ELF-1 (cell line): ENCODE measurements around the gene FAF2.

Experiments used
- DNase-seq: peaks from one replicate; pipeline ENCODE4 v3.0.0-alpha.2; 2016; ENCODE audit warnings: low read depth, low spot score

FAF2 gene

DNA sequence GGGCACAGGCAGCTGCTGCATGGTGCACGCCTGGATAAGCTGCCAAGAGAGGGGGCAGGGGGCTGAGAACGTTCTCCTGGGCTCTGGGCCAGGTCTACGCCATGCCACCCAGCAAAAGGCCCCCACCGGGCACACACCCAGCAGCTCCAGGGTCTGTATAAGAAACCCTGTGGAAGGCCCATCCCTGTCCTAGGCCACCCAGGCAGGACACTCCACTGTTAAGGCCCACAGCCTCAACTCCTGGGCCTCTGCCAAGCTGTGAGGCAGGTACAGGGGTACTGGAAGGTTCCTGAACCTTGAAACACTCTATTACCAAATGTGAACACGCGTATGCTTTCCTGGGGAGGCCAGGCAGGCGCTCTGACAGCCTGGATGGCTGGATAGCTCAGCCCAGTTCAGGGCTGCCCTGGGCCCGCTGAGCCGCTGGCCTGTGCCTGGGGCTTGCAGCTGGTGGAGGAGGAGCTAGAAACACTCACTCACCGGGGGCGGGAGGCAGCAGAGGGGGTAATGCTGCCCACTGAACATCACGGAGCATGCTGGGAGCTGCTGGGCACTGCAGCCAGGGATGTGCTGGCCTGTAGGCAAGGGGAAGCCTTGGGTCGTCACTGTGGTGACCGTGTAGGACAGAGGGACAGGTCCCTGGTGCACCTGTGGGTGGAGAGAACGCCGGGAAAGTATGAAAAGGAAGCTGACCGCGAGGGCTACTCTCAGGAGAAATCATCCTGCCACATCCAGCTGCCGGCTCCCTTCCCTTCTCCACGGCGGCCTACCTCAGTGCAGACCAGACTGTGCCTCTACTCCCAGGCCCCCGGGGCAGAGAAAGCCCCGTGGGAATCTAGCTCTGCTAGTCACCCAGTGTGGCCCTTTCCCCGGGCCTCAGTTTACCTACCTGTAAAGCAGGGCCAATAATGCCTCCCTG is 83.1 kb downstream of the FAF2 start:
- DNase-seq, result no peak

DNA sequence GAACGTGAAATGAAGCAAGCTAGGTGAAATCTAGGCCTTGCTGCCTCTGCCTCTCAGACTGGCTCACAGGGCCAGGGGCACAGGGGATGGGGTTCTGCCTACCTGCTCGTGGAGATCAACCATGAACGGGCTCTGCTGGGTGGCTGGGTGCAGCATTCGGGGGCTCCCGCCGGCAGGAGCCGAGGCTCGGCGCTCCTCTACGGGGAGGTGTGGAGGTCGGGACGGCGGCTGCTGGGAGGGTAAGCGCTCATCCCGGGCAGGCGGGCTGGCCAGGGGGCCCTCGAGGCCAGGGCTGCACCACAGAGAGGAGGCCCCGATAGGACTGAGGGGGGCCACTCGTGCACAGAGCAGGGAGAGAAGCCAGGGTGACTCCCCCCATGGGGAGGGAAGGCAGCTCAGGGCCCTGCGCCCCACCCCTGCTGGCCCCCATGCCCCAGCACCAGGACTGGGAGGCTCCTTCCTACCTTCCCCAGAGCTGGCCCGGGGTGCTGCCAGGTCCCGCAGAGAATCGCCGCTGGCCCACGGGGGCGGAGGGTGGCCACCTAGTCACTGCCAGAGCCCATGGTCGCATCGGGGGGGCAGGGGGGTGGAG is 83.8 kb downstream of the FAF2 start:
- no peak for DNase-seq

DNA sequence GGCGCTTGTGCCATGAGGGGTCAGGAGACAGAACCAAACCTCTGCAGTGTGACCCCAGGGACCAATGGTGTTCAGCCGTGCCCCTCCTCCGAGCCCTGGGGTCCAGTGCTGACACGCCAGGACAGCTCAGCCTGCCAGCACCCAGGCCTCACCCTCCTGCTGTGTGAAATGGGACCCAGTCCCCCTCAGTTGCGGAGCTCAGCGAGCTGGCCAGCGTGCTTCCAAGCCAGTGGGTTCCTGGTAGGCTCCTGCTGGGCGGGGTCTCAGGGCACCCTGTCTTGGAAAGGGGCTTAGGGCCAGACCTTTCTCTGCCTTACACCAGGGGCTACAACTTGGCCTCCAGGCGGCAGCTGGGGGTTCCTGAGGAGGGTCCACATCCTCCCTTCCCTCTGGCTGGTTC is 84.6 kb downstream of the FAF2 start:
- DNase-seq, result no peak

DNA sequence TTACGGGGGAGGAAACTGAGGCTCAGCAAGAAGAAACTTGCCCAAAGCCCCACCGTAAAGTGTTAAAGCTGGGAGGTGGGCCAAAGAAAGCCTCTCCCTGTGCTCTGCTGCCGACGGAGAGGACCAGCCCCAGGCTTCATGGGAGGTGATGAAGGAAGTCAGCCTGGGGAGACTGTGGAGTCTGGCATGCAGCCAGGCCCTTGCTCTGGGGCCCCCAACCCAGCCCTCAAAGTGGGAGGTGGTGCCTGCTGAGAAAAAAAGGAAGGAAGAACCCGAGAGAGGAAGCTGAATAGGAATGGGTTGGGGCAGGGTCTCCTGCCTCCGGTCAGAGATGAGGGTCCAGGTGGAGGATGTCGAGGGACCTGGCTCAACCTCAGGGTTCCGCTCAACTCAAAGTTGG is 85.2 kb downstream of the FAF2 start:
- DNase-seq, result no peak

DNA sequence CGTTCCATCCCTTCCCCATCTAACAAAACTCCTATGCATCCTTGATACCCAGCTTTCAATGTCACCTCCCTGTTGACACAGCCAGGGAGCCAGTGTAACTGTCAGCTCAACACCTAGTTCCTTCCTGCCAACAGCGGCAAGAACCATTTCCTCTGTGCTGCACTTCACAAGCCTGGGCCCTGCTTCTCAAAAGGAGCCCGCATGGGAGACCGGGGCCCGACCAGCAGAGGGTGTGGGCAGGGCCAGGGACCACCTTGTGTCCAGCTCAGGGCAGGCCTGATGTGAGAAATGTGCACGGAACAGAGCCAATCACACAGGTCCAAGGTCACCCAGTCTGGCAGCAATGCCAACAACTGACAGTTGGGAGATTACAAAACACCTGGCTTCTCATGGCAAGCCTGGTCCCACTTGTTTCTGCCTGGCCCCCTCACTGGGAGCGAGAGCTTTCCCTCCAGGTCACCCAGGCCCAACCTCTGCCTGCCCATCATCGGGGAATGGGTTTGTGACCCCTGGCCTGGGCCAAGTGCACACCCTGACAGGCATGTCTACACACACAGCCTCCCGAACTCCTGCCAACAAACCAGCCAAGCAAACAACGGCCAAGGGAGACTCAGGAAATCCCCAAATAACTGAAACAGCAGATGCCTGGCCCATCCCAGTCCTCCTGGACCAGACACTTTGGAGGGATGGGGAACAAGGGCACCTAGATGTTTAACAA is 85.9 kb downstream of the FAF2 start:
- DNase-seq, result no peak

DNA sequence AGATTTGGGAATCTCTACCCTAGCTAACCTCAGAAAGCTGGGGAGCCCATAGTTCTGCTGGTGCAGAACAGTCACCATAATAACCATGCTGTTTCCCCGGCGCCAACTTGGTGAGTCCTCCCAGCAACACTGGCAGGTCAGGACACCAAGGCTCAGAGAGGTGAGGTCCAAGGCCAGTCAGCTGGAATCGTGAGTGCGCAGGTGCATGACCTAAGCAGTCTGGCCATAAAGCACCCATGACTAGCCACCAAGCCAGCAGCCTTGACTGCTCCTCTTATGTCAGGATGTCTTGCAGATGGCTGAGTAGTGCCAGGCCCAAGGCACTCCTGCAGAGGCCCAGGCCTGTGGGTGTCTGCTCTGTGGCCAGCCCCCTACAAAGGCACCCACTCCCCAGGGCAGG is 86.5 kb downstream of the FAF2 start:
- no peak for DNase-seq

DNA sequence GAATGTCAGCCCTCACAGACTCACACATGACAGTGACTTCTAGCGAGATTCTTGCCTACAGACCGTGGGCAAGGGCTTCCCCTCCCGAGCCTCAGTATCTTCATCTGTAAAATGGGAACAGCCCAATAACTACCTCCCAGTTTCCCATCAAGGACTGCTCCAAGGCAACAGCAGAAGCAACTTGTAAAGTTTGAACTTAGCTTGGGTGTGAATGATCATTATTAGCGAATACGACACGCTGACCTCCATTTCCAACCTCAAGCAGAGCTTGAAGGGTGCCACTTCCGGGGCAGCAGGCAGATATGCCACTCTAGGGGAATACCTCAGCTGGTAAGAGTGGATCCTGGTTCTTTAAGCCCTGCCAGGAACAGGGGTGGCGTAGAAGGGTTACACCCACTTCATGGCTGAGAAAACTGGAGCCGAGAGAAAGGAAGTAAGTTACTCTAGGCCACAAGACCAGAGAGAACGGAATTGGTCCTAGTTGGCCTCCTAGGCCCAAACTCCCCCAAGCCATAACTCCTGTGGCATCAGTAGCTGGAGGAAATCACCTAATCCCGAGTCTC is 87.0 kb downstream of the FAF2 start:
- DNase-seq, result no peak

DNA sequence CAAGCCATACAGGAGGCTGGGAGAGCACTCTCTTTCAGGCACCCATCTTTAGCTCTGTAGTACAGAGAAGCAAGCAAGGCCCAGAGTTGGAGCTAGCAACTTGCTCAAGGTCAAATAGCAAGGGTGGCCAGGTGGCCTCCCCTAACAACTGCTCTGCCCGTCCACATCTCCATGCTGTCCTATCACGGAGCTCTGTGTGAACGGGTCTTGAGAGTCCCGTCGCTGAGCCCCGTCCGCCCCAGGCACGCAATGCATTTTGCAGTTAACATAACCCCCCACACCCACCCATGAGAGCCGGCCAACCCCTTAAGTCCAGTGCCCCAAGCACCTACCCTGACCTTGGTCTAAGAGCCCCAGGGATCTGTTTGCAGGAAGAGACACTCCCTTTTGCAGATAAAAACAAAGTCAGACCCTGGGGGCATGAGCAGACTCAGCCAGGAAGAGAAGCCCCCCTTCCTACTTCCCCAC is 87.5 kb downstream of the FAF2 start:
- DNase-seq, result no peak

DNA sequence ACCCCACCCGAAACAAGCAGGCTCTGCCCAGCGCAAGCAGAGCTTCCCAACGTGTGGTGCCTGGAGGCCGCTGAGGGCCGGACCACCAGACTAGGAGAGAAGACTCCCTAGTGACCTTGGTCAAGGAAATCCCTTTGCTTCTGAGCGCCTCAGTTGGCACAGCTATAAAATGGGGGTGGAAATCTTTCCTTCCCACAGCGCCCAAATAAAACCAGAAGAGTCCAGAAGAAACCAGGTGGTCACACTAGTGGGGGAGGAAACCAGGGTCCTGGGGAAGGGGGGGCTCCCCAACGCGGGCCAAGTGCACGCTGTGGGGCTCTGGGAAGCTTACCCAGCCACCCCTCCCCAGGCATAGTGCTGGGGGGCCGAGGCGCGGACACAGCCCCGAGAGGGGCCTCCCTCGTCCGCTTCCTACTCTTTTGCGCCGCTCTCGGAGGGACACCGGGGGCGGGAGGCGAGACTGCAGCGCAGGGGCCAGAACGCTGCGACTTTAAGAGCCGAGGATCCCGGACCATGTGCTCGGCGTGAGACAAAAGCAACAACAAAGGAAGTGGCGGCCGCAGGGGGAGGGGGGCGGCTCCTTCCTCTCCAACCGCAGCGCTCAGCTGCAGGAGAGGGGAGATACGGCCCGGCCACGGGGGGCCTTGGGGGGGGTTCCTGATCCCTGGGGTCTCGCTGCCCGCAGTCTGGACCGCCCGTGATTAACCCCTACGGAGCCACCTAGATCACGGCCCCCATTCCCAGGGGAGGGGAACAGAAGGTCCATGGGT is 88.1 kb downstream of the FAF2 start:
- peak; percentile 81 for DNase-seq

DNA sequence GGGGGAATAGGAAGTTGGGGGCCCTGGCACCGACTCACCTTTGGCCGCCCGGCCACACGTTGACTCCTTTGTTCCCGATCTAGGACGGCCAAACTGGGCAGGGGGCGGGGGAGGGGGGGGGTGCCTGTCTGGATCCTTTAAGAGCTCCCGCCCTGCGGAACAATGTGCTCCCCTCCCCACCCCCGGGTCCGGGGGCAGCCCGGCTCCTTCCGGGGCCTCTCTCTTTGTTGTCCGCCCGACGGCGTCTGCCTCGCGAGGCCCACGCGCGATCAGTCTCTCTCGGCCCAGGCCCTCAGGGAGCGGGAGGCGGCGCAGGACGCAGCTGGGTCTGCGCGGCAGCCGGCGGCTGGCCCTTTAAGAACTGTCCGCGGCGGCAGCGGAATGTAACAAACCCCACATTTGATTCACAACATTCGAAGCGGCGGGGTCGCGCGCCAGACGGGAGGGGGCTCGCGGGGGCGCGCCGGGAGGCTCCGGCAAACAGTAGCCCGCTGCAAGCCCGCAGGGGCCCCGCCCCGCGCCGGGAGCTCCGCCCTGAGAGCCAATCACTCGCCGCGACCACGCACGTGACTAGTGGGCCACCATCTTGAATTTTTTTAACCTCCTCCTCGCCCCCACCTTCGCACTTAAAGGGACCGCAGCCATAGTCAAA is 88.8 kb downstream of the FAF2 start, which contains the start of gene RNF44:
RNF44 (minus strand) TSS at position 501 of the 652 bp plus-strand sequence. CDS start 4,930 bp downstream, outside the sequence.
- DNase-seq, result peak; percentile 99

DNA sequence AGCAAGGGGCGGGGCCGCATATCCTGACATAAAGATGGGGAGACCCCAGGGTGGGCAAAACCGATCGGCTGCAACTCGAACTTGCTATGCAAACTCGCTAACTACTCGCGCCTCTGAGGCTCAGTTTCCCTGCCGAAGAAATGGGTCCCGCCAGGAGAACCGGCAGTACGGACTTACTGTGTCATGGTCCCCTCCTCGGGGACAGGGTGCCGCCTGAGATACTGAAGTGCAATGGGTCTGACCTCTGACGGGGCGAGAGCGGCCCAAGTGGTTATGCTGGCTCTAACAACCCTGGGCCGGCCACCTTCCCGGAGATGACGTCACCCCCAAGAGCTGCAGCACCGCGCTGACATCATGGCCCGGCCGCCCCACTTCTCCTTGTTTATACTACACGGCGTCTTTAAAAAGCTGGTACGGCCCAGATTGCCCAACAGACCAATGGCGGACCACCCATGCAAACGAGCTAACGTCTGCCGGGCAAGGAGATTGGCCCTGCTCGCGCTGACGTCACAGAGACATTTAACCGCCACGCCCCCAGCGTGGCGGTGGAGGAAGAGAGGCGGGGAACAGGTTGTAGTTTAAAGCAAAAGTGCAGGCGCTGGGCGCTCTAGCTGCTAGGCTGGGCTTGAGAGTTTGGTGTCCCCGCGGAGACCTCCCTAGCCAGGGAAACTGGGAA is 89.5 kb downstream of the FAF2 start:
- peak; percentile 100 for DNase-seq

DNA sequence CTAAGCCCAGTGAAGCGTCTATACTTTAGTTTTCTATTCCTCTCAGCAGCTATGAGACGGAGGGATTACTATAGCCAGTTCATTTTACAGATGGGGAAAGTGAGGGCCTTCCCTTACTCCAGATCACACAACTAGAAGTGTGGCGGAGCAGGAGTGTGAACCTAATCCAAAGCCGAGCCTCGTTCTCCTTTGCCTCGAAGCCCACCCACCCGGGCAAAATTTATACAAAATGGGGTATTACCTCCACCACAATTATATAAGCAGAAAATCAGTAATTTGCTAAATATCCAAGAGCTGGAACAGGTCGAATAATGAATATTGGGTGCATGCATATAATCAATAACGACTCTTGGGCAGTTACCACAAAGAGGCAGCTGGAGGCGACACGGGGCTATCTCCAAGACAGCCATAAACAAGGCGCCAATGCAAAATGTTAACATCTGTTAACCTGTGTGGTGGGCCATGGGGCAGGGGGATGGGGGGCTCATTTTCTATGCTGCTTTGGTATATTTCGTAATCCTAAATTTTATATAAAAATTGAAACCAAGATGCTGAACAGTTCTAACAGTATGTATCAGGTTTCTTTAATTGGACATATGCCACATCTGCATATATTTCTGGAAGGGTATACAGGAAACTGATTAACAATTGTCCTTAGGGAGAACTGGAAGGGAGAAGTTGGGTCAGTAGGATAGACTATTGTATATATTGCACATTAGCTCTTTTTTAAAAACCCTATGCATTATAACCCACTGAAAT is 90.2 kb downstream of the FAF2 start:
- no peak for DNase-seq

DNA sequence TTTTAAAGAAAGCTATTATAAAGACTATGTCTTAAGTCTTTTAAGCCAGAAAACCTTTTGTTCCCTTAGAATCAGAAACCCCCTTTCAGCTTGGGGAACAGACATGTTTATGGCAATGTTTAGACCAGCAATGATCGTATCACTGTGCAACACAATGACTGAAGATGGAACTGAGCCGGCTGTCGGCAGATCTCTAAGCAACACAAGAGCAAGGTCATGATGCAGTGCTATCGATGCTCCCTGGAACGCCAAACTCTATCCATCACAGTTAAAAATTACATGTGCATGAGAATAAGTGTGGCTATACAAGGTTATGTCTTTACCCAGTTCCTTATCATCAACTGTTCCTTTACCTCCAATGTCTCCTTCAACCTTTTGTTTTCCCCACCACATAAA is 90.8 kb downstream of the FAF2 start:
- DNase-seq, result no peak

DNA sequence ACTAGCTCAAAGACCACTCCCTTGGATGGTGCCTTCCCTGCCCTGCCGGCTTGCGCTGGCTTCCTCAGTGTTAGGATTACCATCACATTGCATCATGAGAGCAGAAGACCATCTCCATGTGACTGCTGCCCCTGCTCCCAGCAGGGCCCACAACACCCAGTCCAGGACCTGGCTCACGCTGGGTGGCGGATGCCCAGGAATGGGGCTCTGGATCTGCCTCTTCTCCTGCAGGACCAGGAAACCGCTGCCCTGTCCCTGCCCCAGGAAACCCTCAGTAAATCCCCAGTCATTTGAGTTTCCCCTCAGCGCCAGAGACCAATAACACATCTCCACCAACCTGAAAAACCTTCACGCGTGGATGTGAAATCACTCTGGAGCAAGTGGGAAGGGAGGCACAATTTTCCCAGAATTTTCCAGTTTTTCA is 92.3 kb downstream of the FAF2 start:
- DNase-seq, result no peak

DNA sequence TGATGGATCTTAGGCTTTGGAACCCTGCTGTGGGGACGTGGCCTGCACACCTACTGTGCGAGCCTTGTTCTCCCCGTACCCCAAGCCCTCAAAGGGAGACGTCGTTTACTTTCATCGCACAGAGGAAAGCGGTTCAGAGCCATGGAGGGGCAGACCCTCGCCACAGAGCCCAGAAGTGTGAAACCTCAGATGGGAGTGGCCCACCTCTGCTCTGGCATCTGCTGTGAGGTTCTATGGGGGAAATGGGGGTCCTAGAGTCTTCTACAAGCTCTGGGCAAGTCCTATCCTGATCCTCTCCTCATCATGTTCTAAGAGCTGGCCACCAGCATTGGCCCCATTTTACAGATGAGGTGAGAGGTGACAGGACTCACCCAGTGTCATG is 92.8 kb downstream of the FAF2 start:
- DNase-seq, result no peak

DNA sequence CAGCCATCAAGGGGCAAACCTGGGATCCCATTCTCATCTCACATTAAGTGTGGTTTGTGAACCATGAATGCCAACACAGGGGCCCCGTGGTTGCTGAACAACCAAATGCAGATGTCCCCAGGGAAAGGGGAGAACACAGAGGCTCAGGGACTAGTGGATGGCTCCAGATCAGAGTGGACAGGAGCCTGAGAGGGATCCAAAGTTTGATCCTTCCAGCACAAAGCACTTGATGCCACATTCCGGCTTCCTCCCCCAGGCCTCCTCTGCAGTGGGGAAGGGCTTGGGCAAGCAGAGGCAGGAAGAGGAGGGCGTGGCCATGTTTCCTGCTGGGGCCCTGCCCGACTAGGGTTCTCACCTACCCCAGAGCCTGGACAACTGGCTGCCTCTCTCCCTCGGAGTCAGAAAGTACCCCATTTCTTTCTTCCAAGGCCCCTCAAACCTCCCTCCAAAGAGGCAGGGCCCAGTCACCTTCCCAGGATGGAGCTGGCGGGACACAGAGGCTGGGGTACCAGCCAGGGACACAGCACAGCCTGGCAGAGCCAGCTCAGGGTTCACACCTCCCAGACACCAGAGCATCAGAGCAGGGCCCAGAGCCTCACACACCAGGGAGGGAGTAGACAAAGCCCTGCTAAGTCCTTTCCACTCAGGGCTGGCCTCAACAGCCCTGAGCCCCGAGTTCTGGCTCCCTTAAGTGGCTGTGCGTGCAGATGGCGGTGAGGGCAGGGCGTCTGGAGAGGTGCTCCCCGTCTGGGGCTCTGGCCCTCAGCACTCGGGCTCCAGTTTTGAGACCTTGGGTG is 93.4 kb downstream of the FAF2 start:
- DNase-seq, result peak; percentile 87

DNA sequence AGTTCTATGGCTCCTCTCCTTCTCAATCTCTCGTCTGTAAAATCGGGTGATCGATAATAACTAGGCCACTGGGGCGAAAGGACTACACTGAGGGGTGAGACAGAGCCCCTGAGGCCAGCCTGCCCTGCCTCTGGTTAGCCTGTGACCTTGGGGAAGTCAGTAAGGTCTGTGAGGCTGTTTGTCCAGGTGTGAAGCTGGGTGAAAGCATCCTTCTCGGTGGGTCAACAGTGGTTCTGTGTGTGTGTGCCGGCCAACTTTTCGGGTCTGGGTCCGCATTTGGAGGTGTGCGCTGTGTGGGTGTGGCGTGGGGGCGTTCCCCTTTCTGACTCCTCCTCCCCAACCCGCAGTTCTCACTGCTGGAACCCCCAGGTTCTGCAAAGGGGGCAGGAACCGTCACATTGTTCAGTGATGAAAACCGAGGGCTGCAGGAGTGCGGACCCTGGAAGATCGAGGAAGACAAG is 94.0 kb downstream of the FAF2 start:
- peak; percentile 39 for DNase-seq
